Posterior vena cava (tissue), 2 donors: ENCODE measurements around the gene KLHL29. TPM values are rescaled to one million over a fixed set of nuclear protein-coding genes. Genes with fewer than 3 reads are reported as not detected.

Source experiments
- DNase-seq: peaks from one replicate; pipeline ENCODE4 v3.0.0-alpha.2; 2020; ENCODE audit warnings: low spot score
- intact Hi-C, 2 donors: fragments of 100-400 bp; cut with DNase I; formaldehyde crosslinking; loops; one replicate each; pipeline versions ENCODE4 v1.14.1 to v1.14.2; 2022 to 2023
- total RNA-seq, 2 donors: library from RNA; stranded (reverse); fragmentation: NEBNext Ultra II Directional; extraction: Animal tissue kit (Norgen Biotek cat#: 25700); gene quantifications; one replicate each; pipeline ENCODE4 v1.2.1, GENCODE V29; 2021
- donor health status: DM: yes; HTN: yes; CAD: no.
- donor health status: DM: yes; HTN: yes; CAD: no.

Gene KLHL29
- total RNA-seq, 2 donors from 2014 or later = 9.9 to 10.6 TPM

- DNase-seq = no peak
- intact Hi-C loops = no loop called here
These were observed 114.0 kb downstream of the KLHL29 start for GRCh38 chr2:23498943-23499342.

DNA sequence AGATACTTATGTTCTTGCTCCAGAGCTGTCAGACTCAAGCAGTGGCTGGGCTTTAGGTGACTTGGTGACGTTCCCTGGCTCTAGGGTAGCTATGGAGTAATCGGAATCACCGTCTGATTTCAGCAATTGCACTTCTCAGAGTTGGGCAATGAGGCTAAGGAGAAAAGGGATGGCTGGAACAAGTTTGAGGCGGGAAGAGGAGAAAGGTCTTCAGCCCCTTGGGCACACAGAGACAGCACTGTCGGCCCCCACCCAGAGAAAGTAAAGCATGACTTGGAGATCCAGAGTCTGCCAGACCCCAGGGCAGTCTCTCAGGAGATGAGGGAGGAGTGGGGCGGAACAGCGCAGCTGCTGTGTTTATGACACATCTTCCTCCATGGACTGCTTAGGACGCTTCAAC is 114.5 kb downstream of the KLHL29 start:
- DNase-seq = no peak
- intact Hi-C loops = no loop called here

DNA sequence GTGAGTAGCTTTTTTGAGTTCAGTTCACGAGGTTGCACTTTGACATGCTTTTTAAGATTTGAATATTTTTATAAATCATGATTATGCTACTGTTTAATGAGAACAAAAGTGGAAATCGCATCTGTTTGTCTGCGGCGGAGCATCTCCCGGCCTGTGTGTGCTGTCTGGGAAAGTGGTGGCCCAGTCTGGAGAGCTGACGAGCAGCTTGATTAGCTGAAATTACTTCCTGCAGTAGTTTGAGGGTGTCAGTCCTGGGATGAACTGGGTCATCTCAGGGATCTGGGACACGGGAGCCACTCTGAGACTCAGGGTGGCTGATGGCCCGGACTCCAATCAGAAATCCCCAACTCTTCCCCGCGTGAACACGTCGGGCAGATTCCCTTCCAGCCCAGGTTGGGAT is 115.9 kb downstream of the KLHL29 start:
- intact Hi-C loops = no loop called here
- DNase-seq = no peak

- intact Hi-C loops = no loop called here
- no peak for DNase-seq
These were observed 117.1 kb downstream of the KLHL29 start for GRCh38 chr2:23502096-23502495.

GRCh38 chr2:23503097-23503496 is 118.1 kb downstream of the KLHL29 start:
- intact Hi-C loops = no loop called here
- DNase-seq = no peak

GRCh38 chr2:23503682-23504081 is 118.7 kb downstream of the KLHL29 start:
- DNase-seq = no peak
- intact Hi-C loops = no loop called here

- intact Hi-C loops = no loop called here
- DNase-seq = no peak
These were observed 119.6 kb downstream of the KLHL29 start for GRCh38 chr2:23504591-23504990.

DNA sequence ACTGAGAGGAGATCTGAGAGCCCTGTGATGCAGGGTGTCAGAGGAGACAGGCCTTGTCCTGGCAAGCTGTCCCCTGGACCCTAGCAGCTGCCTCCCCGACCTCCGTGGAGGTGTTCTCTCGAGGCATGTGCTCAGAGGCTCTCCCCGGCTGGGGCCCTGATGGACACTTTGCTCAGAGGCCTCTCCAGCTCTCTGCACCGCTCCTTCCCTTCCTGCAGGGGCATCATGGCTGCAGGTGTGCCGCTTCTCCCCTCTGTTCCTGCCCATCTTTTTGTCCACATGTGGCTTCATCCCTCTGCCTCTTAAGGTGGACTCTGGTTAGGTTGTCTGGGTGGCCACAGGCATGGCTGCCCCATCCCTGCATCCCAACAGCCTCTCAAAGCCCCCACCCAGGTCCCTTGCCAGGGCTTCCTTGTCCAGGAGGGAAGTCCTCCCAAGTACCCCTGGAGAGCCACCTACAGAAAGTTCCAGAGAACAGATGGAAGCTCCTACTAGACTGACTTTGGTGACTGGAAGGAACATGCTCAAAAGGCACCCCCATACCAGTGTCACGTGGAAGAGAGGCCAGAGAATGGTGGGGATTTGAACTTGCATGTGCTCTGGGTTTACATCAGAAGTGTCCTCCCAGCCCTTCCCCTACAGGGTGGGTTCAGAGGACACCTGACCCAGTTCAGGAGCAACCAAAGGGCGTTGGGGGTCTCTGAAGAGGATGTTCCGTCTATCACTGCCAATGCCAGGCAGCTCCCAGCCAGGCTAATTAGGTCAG is 120.4 kb downstream of the KLHL29 start:
- intact Hi-C loops = no loop called here
- DNase-seq = no peak

DNA sequence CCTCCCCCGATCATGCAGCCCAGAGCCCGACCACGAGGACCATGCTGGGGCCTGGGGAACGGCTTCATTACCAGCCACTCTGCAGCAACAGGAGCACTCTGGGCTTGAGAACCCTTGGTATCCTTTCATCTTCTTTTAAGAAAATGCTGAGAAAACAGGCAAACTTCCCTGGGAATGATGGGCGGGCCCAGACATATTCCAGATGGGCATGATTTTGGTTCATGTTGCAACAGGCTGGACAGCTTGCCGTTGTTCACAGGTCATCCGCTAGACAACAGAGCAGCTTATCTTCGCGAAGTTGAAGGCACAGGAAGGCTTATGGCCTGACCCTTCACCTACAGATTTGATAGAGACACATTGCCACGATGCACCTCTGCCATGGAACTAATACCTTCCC is 121.0 kb downstream of the KLHL29 start:
- DNase-seq = no peak
- intact Hi-C loops = no loop called here

DNA sequence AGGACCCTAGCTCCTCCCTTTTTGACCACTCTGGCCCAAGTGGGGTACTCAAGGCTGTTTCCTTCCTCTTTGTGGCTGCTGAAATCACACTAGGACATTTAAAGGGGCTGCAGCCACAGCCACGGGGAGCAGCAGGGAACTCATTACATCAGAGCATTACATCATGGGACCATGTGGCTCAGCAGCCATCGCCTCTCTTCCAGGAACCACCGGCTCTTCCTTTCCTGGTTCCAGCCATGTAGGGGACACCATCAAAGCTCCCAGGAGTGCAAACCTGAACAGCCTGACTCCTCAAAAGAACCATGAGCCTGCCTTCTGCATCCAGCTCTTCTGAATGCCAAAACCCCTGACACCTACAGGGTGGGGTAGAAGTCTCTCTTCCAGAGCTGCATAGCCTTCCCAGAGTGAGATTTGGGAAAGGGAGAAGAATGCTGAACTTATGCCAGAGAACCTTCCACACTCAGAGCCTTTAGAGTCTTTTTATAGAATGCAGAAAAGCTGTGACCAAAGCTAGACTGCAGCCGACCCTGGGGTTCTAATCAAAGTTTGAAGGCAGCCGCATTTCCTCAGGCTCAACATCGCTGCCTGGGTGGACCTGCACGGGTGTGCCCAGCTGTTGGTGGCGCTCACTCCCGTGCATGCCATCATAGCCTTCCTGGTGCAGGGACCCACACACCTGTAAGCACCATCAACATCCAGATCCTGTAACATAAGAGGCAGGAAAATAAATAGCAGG is 121.7 kb downstream of the KLHL29 start:
- intact Hi-C loops = no loop called here
- DNase-seq = no peak

DNA sequence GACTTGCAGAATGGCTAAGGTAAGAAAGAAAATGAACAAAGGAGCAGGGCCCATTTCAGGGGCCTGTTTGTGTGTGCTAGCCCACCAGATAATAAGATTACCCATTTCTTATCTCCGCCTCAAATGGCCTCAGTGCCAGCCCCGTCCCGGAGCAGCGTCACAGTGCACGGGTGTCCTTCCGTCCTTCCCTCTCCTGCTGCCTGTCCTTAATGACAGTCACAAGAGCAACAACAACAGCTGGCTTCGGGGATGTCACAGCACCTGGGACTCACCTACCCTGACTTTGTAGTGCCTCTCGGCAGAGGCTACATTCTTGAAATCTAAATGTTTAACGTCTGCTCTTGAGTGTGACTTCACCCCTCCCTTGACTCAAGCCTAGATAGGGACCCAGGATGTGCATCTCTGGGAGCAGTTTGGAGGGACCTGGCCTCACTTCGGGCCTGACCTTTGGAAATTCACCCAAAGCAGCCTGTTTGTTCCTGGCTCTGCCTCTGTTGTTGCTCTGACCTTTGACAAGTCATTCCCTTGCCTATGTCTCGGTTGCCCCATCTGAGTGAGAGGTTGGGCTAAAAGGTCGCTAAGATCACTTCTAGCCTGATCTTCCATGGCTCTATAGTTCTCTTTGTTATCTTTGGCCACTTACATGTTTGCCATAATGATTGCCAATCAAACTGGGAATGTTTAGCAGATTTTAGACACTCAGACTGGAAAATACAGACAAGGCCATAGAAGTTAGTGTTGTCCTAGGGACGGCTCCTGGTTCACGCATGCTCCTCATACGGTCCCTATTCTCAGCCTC is 122.5 kb downstream of the KLHL29 start:
- no peak for DNase-seq
- intact Hi-C loops = no loop called here

DNA sequence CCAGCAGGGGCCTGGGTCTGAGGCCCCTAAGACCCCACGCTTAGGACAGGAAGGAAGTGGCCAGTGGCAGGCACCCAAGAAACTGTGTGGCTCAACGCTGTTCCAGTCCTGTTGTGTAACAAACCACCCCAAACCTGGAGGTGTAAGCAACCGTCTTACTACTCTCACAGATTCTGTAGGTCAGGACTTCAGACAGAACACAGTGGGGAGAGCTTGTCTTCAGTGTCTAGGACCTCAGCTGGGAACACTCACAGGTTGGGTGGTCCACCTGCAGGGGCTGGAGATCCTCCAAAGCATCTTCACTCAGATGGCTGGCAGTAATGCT is 123.0 kb downstream of the KLHL29 start:
- DNase-seq = no peak
- intact Hi-C loops = no loop called here

- no peak for DNase-seq
- intact Hi-C loops = no loop called here
These were observed 124.1 kb downstream of the KLHL29 start for GRCh38 chr2:23509103-23509502.

DNA sequence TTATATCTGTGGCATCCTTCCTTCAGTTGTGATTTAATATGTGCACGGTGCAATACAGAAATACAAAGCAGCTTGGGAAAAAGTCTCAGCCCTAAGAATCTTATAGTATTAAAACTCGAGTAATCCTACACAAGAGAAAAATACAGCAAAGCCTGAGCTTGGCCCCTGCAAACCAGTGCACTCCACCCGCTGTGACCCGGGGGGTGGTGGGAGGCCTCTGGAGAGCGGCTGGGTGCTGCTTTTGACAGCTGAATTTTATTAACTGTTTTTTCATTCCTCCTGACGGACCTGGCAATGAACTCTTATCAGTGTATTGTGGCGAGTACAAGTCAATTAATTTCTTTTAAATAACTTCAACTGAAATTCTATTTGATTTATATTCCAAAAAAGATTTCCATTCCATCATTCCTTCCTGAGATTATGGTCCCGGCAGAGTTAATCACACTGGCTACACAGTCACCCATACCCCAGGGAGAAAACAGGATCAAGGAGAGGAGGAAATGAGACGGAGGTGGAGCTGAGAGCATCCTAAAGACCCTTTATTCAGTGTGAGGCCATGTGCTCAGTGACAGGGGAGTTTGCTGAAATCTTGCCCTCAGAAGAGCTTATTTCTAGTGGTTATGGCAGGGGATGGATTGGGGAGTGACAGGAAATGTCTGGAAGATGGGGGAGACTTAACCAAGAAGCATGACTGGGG is 124.8 kb downstream of the KLHL29 start:
- DNase-seq = no peak
- intact Hi-C loops = no loop called here

- intact Hi-C loops = no loop called here
These were observed 125.5 kb downstream of the KLHL29 start for GRCh38 chr2:23510471-23510870.

GRCh38 chr2:23512778-23513177 is 127.8 kb downstream of the KLHL29 start:
- intact Hi-C loops = no loop called here

More at GRCh38 chr2:23510471-23510870, 125.5 kb downstream of the KLHL29 start:
- no peak for DNase-seq

DNA sequence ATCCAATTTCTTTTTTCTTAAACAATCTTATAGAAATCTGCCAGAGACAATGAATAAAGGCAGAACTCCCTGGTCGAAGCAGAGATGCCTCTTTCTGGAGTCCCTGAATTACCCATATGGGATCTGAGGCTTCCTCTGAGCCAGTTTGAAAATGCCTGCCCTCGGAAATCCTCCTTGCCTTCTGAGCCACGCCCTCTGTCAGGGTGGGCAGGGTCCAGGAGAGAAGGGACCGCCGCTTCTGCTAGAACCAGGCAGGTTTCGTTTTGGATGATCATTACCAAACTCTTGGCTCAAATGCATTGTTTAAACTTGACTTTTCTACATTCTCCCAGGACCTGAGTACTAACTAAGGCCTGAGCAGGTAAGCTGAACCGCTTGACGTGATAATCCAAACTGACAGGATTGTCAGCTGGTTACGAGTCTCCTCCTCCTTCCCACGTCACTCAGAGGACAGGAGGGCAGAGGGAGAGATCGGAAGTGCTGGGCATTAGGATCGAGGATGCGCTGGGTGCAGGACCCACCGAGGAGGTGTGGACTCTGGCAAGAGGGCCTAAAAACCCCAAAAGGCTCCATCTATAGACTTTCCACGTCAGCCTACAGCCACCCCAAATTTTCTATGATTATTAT is 128.4 kb downstream of the KLHL29 start:
- intact Hi-C loops = no loop called here
- no peak for DNase-seq

More at GRCh38 chr2:23512778-23513177, 127.8 kb downstream of the KLHL29 start:
- DNase-seq = no peak

GRCh38 chr2:23513872-23514793 is 129.2 kb downstream of the KLHL29 start:
- intact Hi-C loops = no loop called here
- DNase-seq = no peak
